ENCODE measurements around the gene NDUFS3. TPM values are rescaled to one million over a fixed set of nuclear protein-coding genes. Genes with fewer than 3 reads are reported as not detected.
A peak's percentile ranks its signal among the peaks of the same experiment; 100 is the strongest.

Gene NDUFS3
- total and polyA plus RNA-seq, 2 experiments from 2014 or later = 74.4 to 80.8 TPM

- Histone ChIP-seq H4K20me1 (ENCODE audit: insufficient read depth) (peaks cover 15% of the 10 kb centered on the region), H3K9me2 (ENCODE audit: insufficient read depth) (no peaks in the 10 kb centered on the region), H3K4me3 (no peak overlapping the region), H3K9ac (peak overlapping the region; percentile 6; the same call in 1 of the 2 replicates), H3K4me1 (ENCODE audit: insufficient read depth) (peaks cover 19% of the 10 kb centered on the region), H3F3A (ENCODE audit: insufficient read depth) (peaks cover 2% of the 10 kb centered on the region; the same call in 1 of the 2 replicates), H3K9me3 (ENCODE audit: low read depth) (no peaks in the 10 kb centered on the region), H2AFZ (no peak overlapping the region), H3K79me2 (ENCODE audit: insufficient read depth) (peaks cover 100% of the 10 kb centered on the region), H3K36me3 (ENCODE audit: low read depth) (peaks cover 6% of the 10 kb centered on the region; the same call in 1 of the 2 replicates), H3K27me3 (replicated peaks; ENCODE audit: insufficient read depth) (no peaks in the 10 kb centered on the region), H3K27ac (no peak overlapping the region; the same call in 1 of the 2 replicates), H3K4me2 (ENCODE audit: unreplicated experiment) (no peak overlapping the region)
- WGBS, 2 experiments (ENCODE audit: low coverage in 1 of 2, low lambda C conversion rate in 2 of 2, missing lambda C conversion rate in 2 of 2) = 85 to 89% methylated on average over 2 of the region's 2 CpGs
- peak; percentile 42 for DNase-seq
- in situ Hi-C loops (cut with MboI) = no loop called here
- TF ChIP-seq EZH2 (IDR thresholded peaks at IDR 0.05; ENCODE audit: insufficient read depth, poor library complexity, severe bottlenecking) (no peak), EZH2phosphoT487 (IDR thresholded peaks at IDR 0.05; ENCODE audit: insufficient read depth, low read depth) (no peak)
These were observed 46.2 kb upstream of the NDUFS3 start for GRCh38 chr11:47532597-47533213.

GRCh38 chr11:47533690-47534151 is 45.2 kb upstream of the NDUFS3 start:
- TF ChIP-seq EZH2phosphoT487 (IDR thresholded peaks at IDR 0.05; ENCODE audit: insufficient read depth, low read depth) (no peak), EZH2 (IDR thresholded peaks at IDR 0.05; ENCODE audit: insufficient read depth, poor library complexity, severe bottlenecking) (no peak)
- in situ Hi-C loops (cut with MboI) = no loop called here
- H3K9me3 ChIP-seq (ENCODE audit: low read depth) = no peaks in the 10 kb centered on the region
- H3K27me3 ChIP-seq (replicated peaks; ENCODE audit: insufficient read depth) = no peaks in the 10 kb centered on the region
- H3K36me3 ChIP-seq (ENCODE audit: low read depth) = peaks cover 6% of the 10 kb centered on the region; the same call in 1 of the 2 replicates
- peak; percentile 75 for DNase-seq
- H3F3A ChIP-seq (ENCODE audit: insufficient read depth) = peaks cover 9% of the 10 kb centered on the region; the same call in 1 of the 2 replicates
- H3K9me2 ChIP-seq (ENCODE audit: insufficient read depth) = no peaks in the 10 kb centered on the region
- peaks cover 21% of the 10 kb centered on the region for H3K4me1 ChIP-seq (ENCODE audit: insufficient read depth)
- H4K20me1 ChIP-seq (ENCODE audit: insufficient read depth) = peaks cover 22% of the 10 kb centered on the region
- H3K4me3 ChIP-seq = no peak overlapping the region
- H3K27ac ChIP-seq = no peak overlapping the region
- H3K4me2 ChIP-seq (ENCODE audit: unreplicated experiment) = peak overlapping the region; percentile 4
- WGBS, 2 experiments (ENCODE audit: low coverage in 1 of 2, low lambda C conversion rate in 2 of 2, missing lambda C conversion rate in 2 of 2) = 61 to 64% methylated on average over 2 of the region's 2 CpGs
- peaks cover 100% of the 10 kb centered on the region for H3K79me2 ChIP-seq (ENCODE audit: insufficient read depth)
- no peak overlapping the region for H3K9ac ChIP-seq
- no peak overlapping the region for H2AFZ ChIP-seq

- 88 to 92% methylated on average over 4 of the region's 4 CpGs for WGBS, 2 experiments (ENCODE audit: low coverage in 1 of 2, low lambda C conversion rate in 2 of 2, missing lambda C conversion rate in 2 of 2)
- Histone ChIP-seq H3K9me3 (ENCODE audit: low read depth) (no peaks in the 10 kb centered on the region), H3K9me2 (ENCODE audit: insufficient read depth) (no peaks in the 10 kb centered on the region), H3F3A (ENCODE audit: insufficient read depth) (peaks cover 18% of the 10 kb centered on the region), H3K4me3 (no peak overlapping the region), H3K27me3 (replicated peaks; ENCODE audit: insufficient read depth) (no peaks in the 10 kb centered on the region), H2AFZ (no peak overlapping the region), H3K79me2 (ENCODE audit: insufficient read depth) (peaks cover 100% of the 10 kb centered on the region), H3K27ac (no peak overlapping the region), H3K4me1 (ENCODE audit: insufficient read depth) (peaks cover 32% of the 10 kb centered on the region), H3K9ac (no peak overlapping the region), H3K4me2 (ENCODE audit: unreplicated experiment) (no peak overlapping the region), H4K20me1 (ENCODE audit: insufficient read depth) (peaks cover 30% of the 10 kb centered on the region), H3K36me3 (ENCODE audit: low read depth) (peaks cover 6% of the 10 kb centered on the region; the same call in 1 of the 2 replicates)
- no peak for DNase-seq
- in situ Hi-C loops (cut with MboI) = no loop called here
- no peak for TF ChIP-seq EZH2 (IDR thresholded peaks at IDR 0.05; ENCODE audit: insufficient read depth, poor library complexity, severe bottlenecking)
- TF ChIP-seq EZH2phosphoT487 (IDR thresholded peaks at IDR 0.05; ENCODE audit: insufficient read depth, low read depth) = no peak
These were observed 44.1 kb upstream of the NDUFS3 start for GRCh38 chr11:47534704-47535251.

GRCh38 chr11:47536915-47537314 is 42.0 kb upstream of the NDUFS3 start:
- Histone ChIP-seq H3K9me3 (ENCODE audit: low read depth) (no peaks in the 10 kb centered on the region), H3K9ac (no peak overlapping the region), H2AFZ (no peak overlapping the region), H3F3A (ENCODE audit: insufficient read depth) (peaks cover 31% of the 10 kb centered on the region), H4K20me1 (ENCODE audit: insufficient read depth) (peaks cover 35% of the 10 kb centered on the region), H3K4me2 (ENCODE audit: unreplicated experiment) (no peak overlapping the region), H3K27me3 (replicated peaks; ENCODE audit: insufficient read depth) (no peaks in the 10 kb centered on the region), H3K79me2 (ENCODE audit: insufficient read depth) (peaks cover 95% of the 10 kb centered on the region), H3K27ac (no peak overlapping the region), H3K36me3 (ENCODE audit: low read depth) (peaks cover 6% of the 10 kb centered on the region; the same call in 1 of the 2 replicates), H3K9me2 (ENCODE audit: insufficient read depth) (no peaks in the 10 kb centered on the region), H3K4me1 (ENCODE audit: insufficient read depth) (peaks cover 44% of the 10 kb centered on the region), H3K4me3 (no peak overlapping the region)
- DNase-seq = no peak
- 83 to 86% methylated on average over 3 of the region's 3 CpGs for WGBS, 2 experiments (ENCODE audit: low coverage in 1 of 2, low lambda C conversion rate in 2 of 2, missing lambda C conversion rate in 2 of 2)
- TF ChIP-seq EZH2phosphoT487 (IDR thresholded peaks at IDR 0.05; ENCODE audit: insufficient read depth, low read depth) = no peak
- no peak for TF ChIP-seq EZH2 (IDR thresholded peaks at IDR 0.05; ENCODE audit: insufficient read depth, poor library complexity, severe bottlenecking)
- in situ Hi-C loops (cut with MboI) = no loop called here

Data from GM23248 (cell line).